Neuronal stem cell (in vitro differentiated cells): Measurements from ENCODE around the gene ARID5A.
A peak's percentile ranks its signal among the peaks of the same experiment; 100 is the strongest.

Experiments
- DNase-seq: peaks from one replicate; pipeline ENCODE4 v3.0.0-alpha.2; 2013; ENCODE audit warnings: low spot score
- H2AFZ ChIP-seq: one replicate; pipeline ENCODE4 v1.6.1; 2013; ENCODE audit warnings: mild to moderate bottlenecking, low read length, inconsistent platforms
- H2AK5ac ChIP-seq: 2 replicates; pipeline ENCODE4 v1.6.1; 2013; ENCODE audit warnings: low read depth, mild to moderate bottlenecking, inconsistent platforms, low read length, moderate library complexity, mixed read lengths
- H2BK120ac ChIP-seq: 2 replicates; pipeline ENCODE4 v1.6.1; 2013; ENCODE audit warnings: low read depth, mild to moderate bottlenecking, inconsistent platforms, low read length, moderate library complexity, mixed read lengths
- H2BK12ac ChIP-seq: one replicate; pipeline ENCODE4 v1.6.1; 2013; ENCODE audit warnings: low read length, inconsistent platforms
- H2BK15ac ChIP-seq: 2 replicates; pipeline ENCODE4 v1.6.1; 2013; ENCODE audit warnings: mild to moderate bottlenecking, low read length, inconsistent platforms, mixed read lengths
- H2BK5ac ChIP-seq: one replicate; pipeline ENCODE4 v1.6.1; 2013; ENCODE audit warnings: inconsistent platforms, mild to moderate bottlenecking, low read length, moderate library complexity
- H3K14ac ChIP-seq: one replicate; pipeline ENCODE4 v1.6.1; 2013; ENCODE audit warnings: low read length, inconsistent platforms
- H3K18ac ChIP-seq: 2 replicates; pipeline ENCODE4 v1.6.1; 2013; ENCODE audit warnings: low read length, inconsistent platforms
- H3K23ac ChIP-seq: 2 replicates; pipeline ENCODE4 v1.6.1; 2013; ENCODE audit warnings: low read depth, mild to moderate bottlenecking, mixed read lengths, low read length, inconsistent platforms; ENCODE audit not compliant: poor library complexity
- H3K27ac ChIP-seq: replicated peaks from 3 replicates; pipeline ENCODE4 v1.5.1; 2013; ENCODE audit warnings: low read length, inconsistent platforms
- H3K27me3 ChIP-seq, 3 experiments: 2 replicates each; pipeline ENCODE4 v1.6.1; 2013; ENCODE audit warnings: low read length in 3 of 3, mild to moderate bottlenecking in 2 of 3, inconsistent platforms in 1 of 3, low read depth in 1 of 3, mixed read lengths in 1 of 3, moderate library complexity in 1 of 3; ENCODE audit not compliant: control insufficient read depth in 3 of 3, insufficient read depth in 3 of 3
- H3K36me3 ChIP-seq, 2 donors: replicated peaks in 1 of 2; 2 replicates each; pipeline ENCODE4 v1.6.1; 2013; ENCODE audit warnings: low read length in 2 of 2; ENCODE audit not compliant: control insufficient read depth in 2 of 2, insufficient read depth in 2 of 2
- H3K4ac ChIP-seq: 2 replicates; pipeline ENCODE4 v1.6.1; 2013; ENCODE audit warnings: inconsistent platforms, mild to moderate bottlenecking, low read length, moderate library complexity
- H3K4me1 ChIP-seq, 2 donors: 1 replicate in 1 of 2; 2 replicates in 1 of 2; pipeline ENCODE4 v1.6.1; 2013; ENCODE audit warnings: low read length in 2 of 2, low read depth in 1 of 2; ENCODE audit not compliant: control insufficient read depth in 2 of 2, insufficient read depth in 1 of 2
- H3K4me2 ChIP-seq: one replicate; pipeline ENCODE4 v1.6.1; 2013; ENCODE audit warnings: mild to moderate bottlenecking, low read length, inconsistent platforms; ENCODE audit not compliant: insufficient read depth, poor library complexity, severe bottlenecking
- H3K4me3 ChIP-seq, 2 donors: 2 replicates each; pipeline ENCODE4 v1.5.1; 2013; ENCODE audit warnings: low read length in 2 of 2, mild to moderate bottlenecking in 2 of 2, inconsistent platforms in 1 of 2, moderate library complexity in 1 of 2
- H3K79me1 ChIP-seq: one replicate; pipeline ENCODE4 v1.6.1; 2013; ENCODE audit warnings: low read depth, mild to moderate bottlenecking, inconsistent platforms, low read length, moderate library complexity
- H3K9ac ChIP-seq: one replicate; pipeline ENCODE4 v1.6.1; 2013; ENCODE audit warnings: mild to moderate bottlenecking, low read depth, low read length, inconsistent platforms; ENCODE audit not compliant: poor library complexity
- H3K9me3 ChIP-seq, 2 donors: replicated peaks in 1 of 2; 2 replicates each; pipeline versions ENCODE3 to v1.6.1; 2013; ENCODE audit warnings: low read length in 2 of 2, mild to moderate bottlenecking in 2 of 2, inconsistent platforms in 1 of 2, low read depth in 1 of 2, mixed read lengths in 1 of 2, moderate library complexity in 1 of 2; ENCODE audit not compliant: control insufficient read depth in 2 of 2, insufficient read depth in 1 of 2
- H4K8ac ChIP-seq: one replicate; pipeline ENCODE4 v1.6.1; 2013; ENCODE audit warnings: low read depth, mild to moderate bottlenecking, inconsistent platforms, low read length, moderate library complexity
- H4K91ac ChIP-seq: one replicate; pipeline ENCODE4 v1.6.1; 2013; ENCODE audit warnings: low read length, low read depth, mild to moderate bottlenecking, inconsistent platforms; ENCODE audit not compliant: poor library complexity
- WGBS, 2 donors: extraction: QIAGEN DNeasy Blood & Tissue Kit; methylation state at CpG; one replicate each; pipeline ENCODE4 v1.1.7; 2013; ENCODE audit warnings: missing lambda C conversion rate in 2 of 2, mixed read lengths in 1 of 2; ENCODE audit not compliant: insufficient read length in 2 of 2, insufficient replicate concordance in 1 of 2; ENCODE audit errors: extremely low coverage in 2 of 2; 5-methylcytosine and 5-hydroxymethylcytosine counted together

Gene ARID5A

DNA sequence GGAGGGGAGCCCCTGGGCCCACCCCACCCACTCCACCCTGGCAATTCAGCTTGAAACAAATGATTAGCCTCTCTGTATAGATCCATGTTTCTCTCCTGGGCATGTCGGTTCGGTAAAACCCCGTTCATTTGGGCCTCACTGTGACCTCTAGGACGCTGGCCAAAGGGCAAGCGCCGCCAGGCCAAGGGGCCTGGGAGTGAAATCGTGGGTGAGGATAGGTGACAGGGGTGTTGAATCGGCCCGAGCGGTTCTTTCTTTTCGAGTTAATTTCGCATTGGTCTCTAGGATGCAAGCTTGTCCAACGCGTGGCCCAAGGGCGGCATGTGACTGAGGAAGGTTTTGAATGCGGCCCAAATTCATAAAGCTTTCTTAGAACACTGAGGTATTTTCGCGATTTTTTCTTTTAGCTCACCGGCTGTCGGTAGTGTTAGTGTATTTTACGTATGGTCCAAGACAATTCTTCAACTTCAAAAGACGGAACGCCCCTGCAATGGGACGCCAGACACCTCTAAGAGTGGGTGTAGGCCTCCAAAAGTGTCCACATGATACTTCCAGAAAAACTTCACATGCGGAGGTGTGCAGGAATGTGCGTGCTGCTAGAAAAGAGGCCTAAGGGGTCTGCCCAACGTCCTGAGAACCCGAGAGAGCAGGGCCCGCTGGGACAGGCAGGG lies 9.8 kb upstream of the ARID5A start:
- no peaks in the 10 kb centered on the region for H3K9me3 ChIP-seq
- H2BK120ac ChIP-seq: no peak overlapping the region
- no peak overlapping the region for H3K27ac ChIP-seq
- H3K36me3 ChIP-seq: no peaks in the 10 kb centered on the region
- no peak overlapping the region for H2BK5ac ChIP-seq
- WGBS, 2 donors: no CpG with 5 or more reads among the region's 29 CpGs
- no peak overlapping the region for H3K4ac ChIP-seq
- no peak overlapping the region for H3K14ac ChIP-seq
- peak overlapping the region; percentile 81 for H3K18ac ChIP-seq
- peak overlapping the region; percentile 61 for H2AFZ ChIP-seq
- no peak overlapping the region for H2BK15ac ChIP-seq
- H3K23ac ChIP-seq: no peak overlapping the region
- H3K79me1 ChIP-seq: no peaks in the 10 kb centered on the region
- H2BK12ac ChIP-seq: no peak overlapping the region
- no peak overlapping the region for H3K9ac ChIP-seq
- H3K27me3 ChIP-seq: peaks cover 0 to 70% (median 10%) of the 10 kb centered on the region in 3 experiments
- H4K8ac ChIP-seq: no peak overlapping the region
- no peak overlapping the region for H4K91ac ChIP-seq
- no peak for DNase-seq
- H3K4me3 ChIP-seq: no peak overlapping the region
- peaks cover 0 to 3% of the 10 kb centered on the region in 2 donors for H3K4me1 ChIP-seq
- H3K4me2 ChIP-seq: peak overlapping the region; percentile 50
- peak overlapping the region; percentile 66 for H2AK5ac ChIP-seq

DNA sequence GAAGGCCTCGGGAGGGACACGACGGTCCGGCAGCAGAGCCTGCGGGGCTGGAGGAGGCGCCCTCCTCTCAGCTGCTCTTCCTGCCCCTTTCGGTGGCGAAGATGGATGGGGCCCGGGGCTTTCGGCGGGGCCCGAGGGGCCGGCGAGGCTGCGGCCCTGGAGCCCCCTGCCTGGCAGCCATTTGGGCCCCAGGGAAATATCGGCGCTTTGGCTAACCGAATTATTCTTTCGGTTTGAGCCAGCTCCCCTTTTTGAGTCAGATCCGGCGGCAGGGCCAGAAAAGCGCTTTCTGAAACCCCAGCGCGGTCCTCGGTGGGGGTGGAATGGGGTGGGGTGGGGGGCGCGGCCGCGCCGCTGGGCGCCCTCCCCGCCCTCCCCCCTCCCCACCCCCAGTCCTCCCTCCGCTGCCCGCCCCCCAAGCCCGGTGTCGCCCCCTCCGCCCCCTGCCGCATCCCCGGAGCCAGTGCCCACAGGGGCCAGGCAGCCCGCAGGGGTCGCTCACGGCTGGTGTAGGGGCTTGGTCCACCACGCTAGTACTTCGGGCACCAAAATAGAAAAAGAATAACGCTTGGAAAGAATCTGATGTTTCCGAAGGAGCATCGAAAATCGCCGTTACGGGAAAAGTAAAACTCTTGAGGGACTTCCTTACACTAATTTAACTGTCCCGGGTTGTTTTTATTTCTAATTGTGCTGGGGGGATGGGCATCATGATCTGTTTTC lies 9.1 kb upstream of the ARID5A start:
- no peak overlapping the region for H2BK120ac ChIP-seq
- H3K9me3 ChIP-seq: no peaks in the 10 kb centered on the region
- H3K9ac ChIP-seq: no peak overlapping the region
- H4K8ac ChIP-seq: no peak overlapping the region
- peak overlapping the region; percentile 81 for H3K18ac ChIP-seq
- peaks cover 0 to 3% of the 10 kb centered on the region in 2 donors for H3K4me1 ChIP-seq
- H3K4ac ChIP-seq: no peak overlapping the region
- H2BK5ac ChIP-seq: no peak overlapping the region
- H3K4me2 ChIP-seq: peak overlapping the region; percentile 50
- peaks cover 0 to 71% (median 10%) of the 10 kb centered on the region in 3 experiments for H3K27me3 ChIP-seq
- no peaks in the 10 kb centered on the region for H3K36me3 ChIP-seq
- no peak overlapping the region for H3K14ac ChIP-seq
- H2BK15ac ChIP-seq: no peak overlapping the region
- peak; percentile 23 for DNase-seq
- no peak overlapping the region for H2BK12ac ChIP-seq
- WGBS, 2 donors: no CpG with 5 or more reads among the region's 51 CpGs
- H3K23ac ChIP-seq: no peak overlapping the region
- H3K4me3 ChIP-seq: peak overlapping the region in 1 of 2 donors; percentile 53
- H3K79me1 ChIP-seq: no peaks in the 10 kb centered on the region
- no peak overlapping the region for H4K91ac ChIP-seq
- H2AK5ac ChIP-seq: peak overlapping the region; percentile 6
- no peak overlapping the region for H3K27ac ChIP-seq
- peak overlapping the region; percentile 61 for H2AFZ ChIP-seq

DNA sequence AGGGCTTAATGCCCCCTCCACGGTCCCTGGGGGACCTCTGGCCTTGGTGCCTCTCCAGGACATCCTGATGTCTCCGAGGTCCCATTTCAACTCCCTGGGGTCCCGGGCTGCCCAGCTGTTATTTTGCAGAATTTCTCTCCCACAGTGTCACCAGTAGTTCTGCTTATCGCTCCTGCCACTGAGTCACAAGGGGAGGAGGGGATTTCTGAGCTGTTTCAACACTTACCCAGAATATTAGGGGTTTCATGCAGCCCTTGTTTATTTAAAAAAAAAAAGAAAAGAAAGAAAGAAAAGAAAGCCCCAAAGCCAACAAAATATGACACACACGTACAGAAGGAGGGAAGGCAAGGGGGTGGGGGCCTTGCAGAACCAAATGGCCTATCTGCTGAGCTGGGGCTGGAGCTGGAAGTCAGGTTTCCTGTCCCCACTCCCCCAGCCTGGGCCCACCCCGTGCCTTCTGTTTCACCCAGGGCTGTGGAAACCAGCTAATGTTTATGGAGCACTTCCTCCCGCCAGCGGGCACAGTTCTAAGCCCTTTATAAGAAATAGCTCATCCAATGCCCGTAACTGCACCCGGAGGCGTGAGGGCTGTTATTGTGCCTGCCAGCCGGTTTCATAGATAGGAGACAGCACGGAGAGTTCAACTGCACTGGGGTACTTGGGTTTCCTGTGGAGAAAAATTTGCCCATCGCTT lies 8.4 kb upstream of the ARID5A start:
- WGBS, 2 donors: no CpG with 5 or more reads among the region's 14 CpGs
- H3K9ac ChIP-seq: no peak overlapping the region
- no peaks in the 10 kb centered on the region for H3K9me3 ChIP-seq
- no peak overlapping the region for H3K14ac ChIP-seq
- DNase-seq: no peak
- peak overlapping the region; percentile 19 for H3K18ac ChIP-seq
- H3K36me3 ChIP-seq: no peaks in the 10 kb centered on the region
- peaks cover 0 to 3% of the 10 kb centered on the region in 2 donors for H3K4me1 ChIP-seq
- H2AK5ac ChIP-seq: peak overlapping the region; percentile 60
- no peaks in the 10 kb centered on the region for H3K79me1 ChIP-seq
- H4K91ac ChIP-seq: no peak overlapping the region
- H2BK120ac ChIP-seq: no peak overlapping the region
- peak overlapping the region; percentile 35 for H3K4me2 ChIP-seq
- no peak overlapping the region for H3K23ac ChIP-seq
- no peak overlapping the region for H2BK15ac ChIP-seq
- no peak overlapping the region for H2BK5ac ChIP-seq
- peaks cover 0 to 73% (median 10%) of the 10 kb centered on the region in 3 experiments for H3K27me3 ChIP-seq
- no peak overlapping the region for H2AFZ ChIP-seq
- H3K27ac ChIP-seq: no peak overlapping the region
- H2BK12ac ChIP-seq: no peak overlapping the region
- no peak overlapping the region for H3K4me3 ChIP-seq
- H3K4ac ChIP-seq: no peak overlapping the region
- H4K8ac ChIP-seq: no peak overlapping the region
